ENCODE results near the gene PHACTR1.

PHACTR1 gene

GRCh38 chr6:12772416-12772815, 55.8 kb downstream of the PHACTR1 start:
- no peak overlapping the region for H3K4me3 ChIP-seq (ENCODE audit: low read depth, low read length)
- no peak for TF ChIP-seq CTCF (IDR thresholded peaks at IDR 0.05; ENCODE audit: insufficient read depth, low read depth, low read length, missing control alignments)

GRCh38 chr6:12776291-12776690, 59.7 kb downstream of the PHACTR1 start:
- no peak for DNase-seq (ENCODE audit: low read depth)
- H3K4me3 ChIP-seq (ENCODE audit: low read depth, low read length), result no peak overlapping the region
- TF ChIP-seq CTCF (IDR thresholded peaks at IDR 0.05; ENCODE audit: insufficient read depth, low read depth, low read length, missing control alignments), result no peak

More at GRCh38 chr6:12772416-12772815, 55.8 kb downstream of the PHACTR1 start:
- DNase-seq (ENCODE audit: low read depth), result no peak

GRCh38 chr6:12779772-12780171, 63.2 kb downstream of the PHACTR1 start:
- no peak for DNase-seq (ENCODE audit: low read depth)
- TF ChIP-seq CTCF (IDR thresholded peaks at IDR 0.05; ENCODE audit: insufficient read depth, low read depth, low read length, missing control alignments), result no peak

GRCh38 chr6:12782136-12782535, 65.6 kb downstream of the PHACTR1 start:
- no peak for DNase-seq (ENCODE audit: low read depth)
- H3K4me3 ChIP-seq (ENCODE audit: low read depth, low read length), result no peak overlapping the region
- no peak for TF ChIP-seq CTCF (IDR thresholded peaks at IDR 0.05; ENCODE audit: insufficient read depth, low read depth, low read length, missing control alignments)

More at GRCh38 chr6:12779772-12780171, 63.2 kb downstream of the PHACTR1 start:
- no peak overlapping the region for H3K4me3 ChIP-seq (ENCODE audit: low read depth, low read length)

GRCh38 chr6:12785301-12785700, 68.7 kb downstream of the PHACTR1 start:
- TF ChIP-seq CTCF (IDR thresholded peaks at IDR 0.05; ENCODE audit: insufficient read depth, low read depth, low read length, missing control alignments), result no peak
- DNase-seq (ENCODE audit: low read depth), result no peak
- H3K4me3 ChIP-seq (ENCODE audit: low read depth, low read length), result no peak overlapping the region

GRCh38 chr6:12785921-12786320, 69.4 kb downstream of the PHACTR1 start:
- no peak overlapping the region for H3K4me3 ChIP-seq (ENCODE audit: low read depth, low read length)
- TF ChIP-seq CTCF (IDR thresholded peaks at IDR 0.05; ENCODE audit: insufficient read depth, low read depth, low read length, missing control alignments), result no peak
- no peak for DNase-seq (ENCODE audit: low read depth)

GRCh38 chr6:12791371-12791770, 74.8 kb downstream of the PHACTR1 start:
- TF ChIP-seq CTCF (IDR thresholded peaks at IDR 0.05; ENCODE audit: insufficient read depth, low read depth, low read length, missing control alignments), result no peak

More at GRCh38 chr6:12791371-12791770, 74.8 kb downstream of the PHACTR1 start:
- DNase-seq (ENCODE audit: low read depth), result no peak
- no peak overlapping the region for H3K4me3 ChIP-seq (ENCODE audit: low read depth, low read length)

Data from GM12865 (cell line).